ENCODE data around the gene POLR2F. TPM values are rescaled to one million over a fixed set of nuclear protein-coding genes. Genes with fewer than 3 reads are reported as not detected.

Gene POLR2F
- polyA plus RNA-seq, 1 donor from 2014 or later = 195 TPM

GRCh38 chr22:37989146-37990045, 35.9 kb downstream of the POLR2F start:
- Histone ChIP-seq H3K36me3 (ENCODE audit: insufficient read depth, low read length) (no peaks in the 10 kb centered on the region), H3K9me3 (ENCODE audit: low read length) (no peaks in the 10 kb centered on the region), H3K9me2 (ENCODE audit: insufficient read depth, low read length) (no peaks in the 10 kb centered on the region), H3K4me2 (ENCODE audit: low read length) (no peak overlapping the region), H3K27me3 (ENCODE audit: insufficient read depth, low read depth, low read length) (no peaks in the 10 kb centered on the region), H3K9ac (ENCODE audit: low read length) (no peak overlapping the region), H3K4me3 (ENCODE audit: low read length) (no peak overlapping the region), H3K27ac (ENCODE audit: low read length) (no peak overlapping the region), H3K79me2 (replicated peaks; ENCODE audit: insufficient read depth, low read length) (no peaks in the 10 kb centered on the region), H3F3A (ENCODE audit: insufficient read depth, low read length, poor library complexity, severe bottlenecking) (no peaks in the 10 kb centered on the region), H4K20me1 (ENCODE audit: insufficient read depth) (no peaks in the 10 kb centered on the region), H2AFZ (ENCODE audit: low read depth, low read length) (no peak overlapping the region)
- TF ChIP-seq MXI1 (conservative IDR thresholded peaks at IDR 0.05; ENCODE audit: poor library complexity, severe bottlenecking) (no peak), POLR2AphosphoS5 (IDR thresholded peaks at IDR 0.05) (no peak)
- TF ChIP-seq, protein P1, sequence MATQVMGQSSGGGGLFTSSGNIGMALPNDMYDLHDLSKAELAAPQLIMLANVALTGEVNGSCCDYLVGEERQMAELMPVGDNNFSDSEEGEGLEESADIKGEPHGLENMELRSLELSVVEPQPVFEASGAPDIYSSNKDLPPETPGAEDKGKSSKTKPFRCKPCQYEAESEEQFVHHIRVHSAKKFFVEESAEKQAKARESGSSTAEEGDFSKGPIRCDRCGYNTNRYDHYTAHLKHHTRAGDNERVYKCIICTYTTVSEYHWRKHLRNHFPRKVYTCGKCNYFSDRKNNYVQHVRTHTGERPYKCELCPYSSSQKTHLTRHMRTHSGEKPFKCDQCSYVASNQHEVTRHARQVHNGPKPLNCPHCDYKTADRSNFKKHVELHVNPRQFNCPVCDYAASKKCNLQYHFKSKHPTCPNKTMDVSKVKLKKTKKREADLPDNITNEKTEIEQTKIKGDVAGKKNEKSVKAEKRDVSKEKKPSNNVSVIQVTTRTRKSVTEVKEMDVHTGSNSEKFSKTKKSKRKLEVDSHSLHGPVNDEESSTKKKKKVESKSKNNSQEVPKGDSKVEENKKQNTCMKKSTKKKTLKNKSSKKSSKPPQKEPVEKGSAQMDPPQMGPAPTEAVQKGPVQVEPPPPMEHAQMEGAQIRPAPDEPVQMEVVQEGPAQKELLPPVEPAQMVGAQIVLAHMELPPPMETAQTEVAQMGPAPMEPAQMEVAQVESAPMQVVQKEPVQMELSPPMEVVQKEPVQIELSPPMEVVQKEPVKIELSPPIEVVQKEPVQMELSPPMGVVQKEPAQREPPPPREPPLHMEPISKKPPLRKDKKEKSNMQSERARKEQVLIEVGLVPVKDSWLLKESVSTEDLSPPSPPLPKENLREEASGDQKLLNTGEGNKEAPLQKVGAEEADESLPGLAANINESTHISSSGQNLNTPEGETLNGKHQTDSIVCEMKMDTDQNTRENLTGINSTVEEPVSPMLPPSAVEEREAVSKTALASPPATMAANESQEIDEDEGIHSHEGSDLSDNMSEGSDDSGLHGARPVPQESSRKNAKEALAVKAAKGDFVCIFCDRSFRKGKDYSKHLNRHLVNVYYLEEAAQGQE (IDR thresholded peaks at IDR 0.05; ENCODE audit: borderline replicate concordance) = no peak

DNA sequence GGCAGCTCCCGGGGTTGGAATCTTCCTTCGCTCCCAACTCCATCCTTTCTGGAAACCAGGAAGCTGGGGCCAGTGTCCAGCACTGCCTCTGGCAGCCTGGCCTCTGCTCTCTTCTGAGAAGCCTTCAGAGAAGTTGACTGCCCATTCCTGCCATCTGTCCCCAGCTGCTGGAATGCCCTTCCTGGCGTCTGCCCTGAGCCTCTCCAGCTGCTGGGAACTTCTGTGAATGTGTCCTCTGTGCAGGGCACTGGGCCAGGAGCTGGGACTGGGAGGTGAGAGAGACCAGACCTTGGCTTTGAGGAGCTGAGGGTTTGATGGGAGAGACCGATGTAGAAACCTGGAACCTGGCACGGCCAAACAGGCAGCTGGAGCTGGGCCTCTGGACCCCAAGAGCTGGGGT, 36.8 kb downstream of the POLR2F start:
- Histone ChIP-seq H3K9me3 (ENCODE audit: low read length) (no peaks in the 10 kb centered on the region), H3K27me3 (ENCODE audit: insufficient read depth, low read depth, low read length) (no peaks in the 10 kb centered on the region), H3F3A (ENCODE audit: insufficient read depth, low read length, poor library complexity, severe bottlenecking) (no peaks in the 10 kb centered on the region), H4K20me1 (ENCODE audit: insufficient read depth) (no peaks in the 10 kb centered on the region), H3K4me2 (ENCODE audit: low read length) (no peak overlapping the region), H3K79me2 (replicated peaks; ENCODE audit: insufficient read depth, low read length) (no peaks in the 10 kb centered on the region), H3K4me3 (ENCODE audit: low read length) (no peak overlapping the region), H3K9ac (ENCODE audit: low read length) (no peak overlapping the region), H2AFZ (ENCODE audit: low read depth, low read length) (no peak overlapping the region), H3K27ac (ENCODE audit: low read length) (no peak overlapping the region), H3K9me2 (ENCODE audit: insufficient read depth, low read length) (no peaks in the 10 kb centered on the region), H3K36me3 (ENCODE audit: insufficient read depth, low read length) (no peaks in the 10 kb centered on the region)
- TF ChIP-seq, protein P2, sequence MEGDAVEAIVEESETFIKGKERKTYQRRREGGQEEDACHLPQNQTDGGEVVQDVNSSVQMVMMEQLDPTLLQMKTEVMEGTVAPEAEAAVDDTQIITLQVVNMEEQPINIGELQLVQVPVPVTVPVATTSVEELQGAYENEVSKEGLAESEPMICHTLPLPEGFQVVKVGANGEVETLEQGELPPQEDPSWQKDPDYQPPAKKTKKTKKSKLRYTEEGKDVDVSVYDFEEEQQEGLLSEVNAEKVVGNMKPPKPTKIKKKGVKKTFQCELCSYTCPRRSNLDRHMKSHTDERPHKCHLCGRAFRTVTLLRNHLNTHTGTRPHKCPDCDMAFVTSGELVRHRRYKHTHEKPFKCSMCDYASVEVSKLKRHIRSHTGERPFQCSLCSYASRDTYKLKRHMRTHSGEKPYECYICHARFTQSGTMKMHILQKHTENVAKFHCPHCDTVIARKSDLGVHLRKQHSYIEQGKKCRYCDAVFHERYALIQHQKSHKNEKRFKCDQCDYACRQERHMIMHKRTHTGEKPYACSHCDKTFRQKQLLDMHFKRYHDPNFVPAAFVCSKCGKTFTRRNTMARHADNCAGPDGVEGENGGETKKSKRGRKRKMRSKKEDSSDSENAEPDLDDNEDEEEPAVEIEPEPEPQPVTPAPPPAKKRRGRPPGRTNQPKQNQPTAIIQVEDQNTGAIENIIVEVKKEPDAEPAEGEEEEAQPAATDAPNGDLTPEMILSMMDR (IDR thresholded peaks at IDR 0.05; ENCODE audit: poor library complexity, severe bottlenecking) = no peak
- TF ChIP-seq EP300 (conservative IDR thresholded peaks at IDR 0.05; ENCODE audit: poor library complexity, severe bottlenecking) (no peak), MXI1 (conservative IDR thresholded peaks at IDR 0.05; ENCODE audit: poor library complexity, severe bottlenecking) (no peak), RAD21 (conservative IDR thresholded peaks at IDR 0.05) (no peak), TAF1 (IDR thresholded peaks at IDR 0.05; ENCODE audit: low read depth) (no peak), SMC3 (conservative IDR thresholded peaks at IDR 0.05; ENCODE audit: poor library complexity) (no peak), EZH2 (IDR thresholded peaks at IDR 0.05; ENCODE audit: borderline replicate concordance, insufficient read depth, low read length, poor library complexity, severe bottlenecking) (no peak), POLR2AphosphoS5 (IDR thresholded peaks at IDR 0.05) (no peak)
- TF ChIP-seq, protein P1 (IDR thresholded peaks at IDR 0.05; ENCODE audit: borderline replicate concordance) = no peak
